CD14-positive monocyte (primary cell): Measurements from ENCODE around the gene RPL36A. TPM values are rescaled to one million over a fixed set of nuclear protein-coding genes. Genes with fewer than 3 reads are reported as not detected.

Source experiments
- DNase-seq, 3 donors: peaks; one replicate each; pipeline ENCODE4 v3.0.0-alpha.2; 2011 to 2022
- H2AFZ ChIP-seq: 2 replicates; pipeline ENCODE4 v1.6.0; 2012; ENCODE audit warnings: mild to moderate bottlenecking, low read depth, low read length, inconsistent platforms; ENCODE audit not compliant: insufficient read depth, poor library complexity, severe bottlenecking
- H3K27ac ChIP-seq, 2 donors: 1 replicate in 1 of 2; 2 replicates in 1 of 2; pipeline ENCODE4 v1.5.1; 2012 to 2013; ENCODE audit warnings: low read length in 2 of 2, control low read depth in 1 of 2, inconsistent platforms in 1 of 2, low read depth in 1 of 2, mild to moderate bottlenecking in 1 of 2
- H3K27me3 ChIP-seq, 2 donors: one replicate each; pipeline versions ENCODE4 v1.6.0 to v1.6.1; 2011 to 2013; ENCODE audit warnings: low read length in 2 of 2; ENCODE audit not compliant: control insufficient read depth in 2 of 2, insufficient read depth in 2 of 2
- H3K36me3 ChIP-seq, 2 donors: replicated peaks in 1 of 2; 1 replicate in 1 of 2; 2 replicates in 1 of 2; pipeline versions ENCODE4 v1.5.1 to v1.6.1; 2012 to 2013; ENCODE audit warnings: low read length in 2 of 2, control low read depth in 1 of 2, inconsistent platforms in 1 of 2, mild to moderate bottlenecking in 1 of 2; ENCODE audit not compliant: insufficient read depth in 2 of 2, control insufficient read depth in 1 of 2
- H3K4me1 ChIP-seq, 2 donors: 1 replicate in 1 of 2; 2 replicates in 1 of 2; pipeline versions ENCODE4 v1.5.1 to v1.6.1; 2012 to 2013; ENCODE audit warnings: low read length in 2 of 2, control low read depth in 1 of 2, inconsistent platforms in 1 of 2, mild to moderate bottlenecking in 1 of 2, moderate library complexity in 1 of 2; ENCODE audit not compliant: insufficient read depth in 2 of 2, control insufficient read depth in 1 of 2
- H3K4me2 ChIP-seq: replicated peaks from 2 replicates; pipeline ENCODE3; 2012; ENCODE audit warnings: low read length, moderate library complexity, mild to moderate bottlenecking; ENCODE audit not compliant: poor library complexity, severe bottlenecking; ENCODE audit errors: extremely low read depth
- H3K4me3 ChIP-seq, 3 experiments: fragments of 200-600 bp in 1 of 3; sonication (generic) in 1 of 3; replicated peaks in 1 of 3; 1 replicate in 2 of 3; 2 replicates in 1 of 3; pipeline ENCODE4 v1.5.1; 2011 to 2013; ENCODE audit warnings: low read length in 3 of 3, mild to moderate bottlenecking in 3 of 3, control low read depth in 2 of 3, low read depth in 2 of 3, inconsistent platforms in 1 of 3, moderate library complexity in 1 of 3
- H3K79me2 ChIP-seq: 2 replicates; pipeline ENCODE4 v1.6.0; 2012; ENCODE audit warnings: mild to moderate bottlenecking, control low read depth, inconsistent platforms, low read length, moderate library complexity; ENCODE audit not compliant: insufficient read depth
- H3K9ac ChIP-seq: 2 replicates; pipeline ENCODE4 v1.6.0; 2017; ENCODE audit warnings: low read length, mild to moderate bottlenecking; ENCODE audit not compliant: insufficient read depth, poor library complexity, severe bottlenecking
- H3K9me3 ChIP-seq, 2 donors: replicated peaks in 1 of 2; 1 replicate in 1 of 2; 2 replicates in 1 of 2; pipeline versions ENCODE4 v1.5.1 to v1.6.1; 2012 to 2013; ENCODE audit warnings: low read length in 2 of 2, control low read depth in 1 of 2; ENCODE audit not compliant: control insufficient read depth in 1 of 2, insufficient read depth in 1 of 2
- H4K20me1 ChIP-seq: 2 replicates; pipeline ENCODE4 v1.6.0; 2012; ENCODE audit warnings: mild to moderate bottlenecking, low read length, control low read depth, moderate library complexity; ENCODE audit not compliant: insufficient read depth
- H3K27ac Mint-ChIP-seq, 7 donors: one replicate each; pipeline ENCODE4 v1.8.0; 2020; ENCODE audit warnings: mild to moderate bottlenecking in 7 of 7, mixed read lengths in 7 of 7, moderate library complexity in 6 of 7, inconsistent platforms in 2 of 7
- H3K27me3 Mint-ChIP-seq, 3 donors: one replicate each; pipeline ENCODE4 v1.8.0; 2021 to 2022; ENCODE audit warnings: low read depth in 3 of 3, mild to moderate bottlenecking in 3 of 3, mixed read lengths in 3 of 3, moderate library complexity in 3 of 3, inconsistent platforms in 1 of 3
- H3K36me3 Mint-ChIP-seq, 2 donors: one replicate each; pipeline ENCODE4 v1.8.0; 2020; ENCODE audit warnings: mixed read lengths in 2 of 2, inconsistent platforms in 1 of 2, mild to moderate bottlenecking in 1 of 2
- H3K4me1 Mint-ChIP-seq: one replicate; pipeline ENCODE4 v1.8.0; 2020; ENCODE audit warnings: mild to moderate bottlenecking, mixed read lengths
- H3K4me3 Mint-ChIP-seq, 2 donors: one replicate each; pipeline ENCODE4 v1.8.0; 2020; ENCODE audit warnings: mild to moderate bottlenecking in 2 of 2, mixed read lengths in 2 of 2, moderate library complexity in 1 of 2
- H3K9me3 Mint-ChIP-seq, 7 donors: one replicate each; pipeline ENCODE4 v1.8.0; 2020 to 2022; ENCODE audit warnings: mixed read lengths in 7 of 7, mild to moderate bottlenecking in 6 of 7, moderate library complexity in 6 of 7, inconsistent platforms in 2 of 7
- CTCF ChIP-seq: fragments of 200-600 bp; IDR thresholded peaks from one replicate; pipeline ENCODE4 v1.8.0; 2022; ENCODE audit warnings: antibody characterized with exemption, mild to moderate bottlenecking
- WGBS: methylation state at CpG from one replicate; pipeline ENCODE4 v1.1.5; 2013; ENCODE audit warnings: missing lambda C conversion rate; ENCODE audit not compliant: insufficient coverage; 5-methylcytosine and 5-hydroxymethylcytosine counted together
- intact Hi-C, 2 donors: fragments of 100-400 bp; cut with micrococcal nuclease; formaldehyde crosslinking; loops; one replicate each; pipeline versions ENCODE4 v1.15.0 to v1.15.1; 2023
- polyA plus RNA-seq, 3 donors: library from polyadenylated mRNA; depleted of rRNA in 1 of 3; unstranded in 2 of 3; stranded (reverse) in 1 of 3; fragments of 300-500 nt in 2 of 3; fragments of >200 nt in 1 of 3; fragmentation: Illumina TruSeq in 2 of 3; gene quantifications; 1 replicate in 2 of 3; 2 replicates in 1 of 3; pipeline ENCODE4 v1.2.3, GENCODE V29; 2012 to 2021

The RPL36A gene
- polyA plus RNA-seq, 3 donors = 833 to 2,390 (median 875) TPM

DNA sequence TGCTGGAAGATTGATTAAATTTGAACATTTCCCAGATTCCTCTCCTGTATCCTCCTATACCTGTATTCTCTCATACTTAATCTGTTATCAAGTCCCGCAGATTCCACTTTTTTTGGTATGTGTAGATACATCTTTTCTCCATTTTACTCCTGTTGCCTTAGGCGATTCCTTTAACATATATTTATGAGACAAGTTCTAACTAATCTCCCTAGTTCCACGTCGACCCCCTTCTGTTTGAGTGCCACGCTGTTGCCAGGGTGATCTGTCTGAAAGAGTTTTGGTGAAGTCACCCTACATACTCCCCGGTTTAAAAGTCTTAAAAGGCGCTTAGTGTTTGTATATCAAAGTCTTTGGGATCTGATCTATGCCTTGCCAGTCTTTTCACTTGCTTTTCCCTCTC, 19.6 kb downstream of the RPL36A start:
- Histone ChIP-seq H3K4me3 (no peak overlapping the region), H3K27ac (no peak overlapping the region), H3K9me3 (no peaks in the 10 kb centered on the region), H3K4me2 (peak overlapping the region; percentile 11), H3K4me1 (peaks cover 29 to 41% of the 10 kb centered on the region in 2 donors), H2AFZ (no peak overlapping the region), H3K9ac (no peak overlapping the region), H3K79me2 (peaks cover 69% of the 10 kb centered on the region), H4K20me1 (no peaks in the 10 kb centered on the region), H3K27me3 (no peaks in the 10 kb centered on the region), H3K36me3 (peaks cover 8 to 18% of the 10 kb centered on the region in 2 donors)
- Mint-ChIP-seq H3K36me3 (peaks cover 20 to 21% of the 10 kb centered on the region in 2 donors), H3K27ac (peak overlapping the region in 5 of 7 donors; percentile 26 to 84 (median 40)), H3K9me3 (peaks cover 0 to 11% (median 3%) of the 10 kb centered on the region in 7 donors), H3K4me3 (no peak overlapping the region), H3K27me3 (no peaks in the 10 kb centered on the region), H3K4me1 (peaks cover 32% of the 10 kb centered on the region)
- TF ChIP-seq CTCF = no peak
- DNase-seq = no peak
- no CpG with 5 or more reads among the region's 7 CpGs for WGBS
- intact Hi-C loops = no loop called here

- Histone ChIP-seq H2AFZ (no peak overlapping the region), H3K9me3 (no peaks in the 10 kb centered on the region), H3K79me2 (peaks cover 53% of the 10 kb centered on the region), H3K27ac (peak overlapping the region; percentile 47 to 55), H3K27me3 (no peaks in the 10 kb centered on the region), H3K9ac (no peak overlapping the region), H4K20me1 (no peaks in the 10 kb centered on the region), H3K36me3 (peaks cover 8 to 18% of the 10 kb centered on the region in 2 donors), H3K4me1 (peaks cover 23 to 30% of the 10 kb centered on the region in 2 donors), H3K4me2 (no peak overlapping the region), H3K4me3 (no peak overlapping the region)
- Mint-ChIP-seq H3K9me3 (peaks cover 0 to 10% (median 3%) of the 10 kb centered on the region in 7 donors), H3K4me1 (peaks cover 31% of the 10 kb centered on the region), H3K4me3 (no peak overlapping the region), H3K27me3 (no peaks in the 10 kb centered on the region), H3K36me3 (peaks cover 20 to 21% of the 10 kb centered on the region in 2 donors), H3K27ac (peak overlapping the region in 6 of 7 donors; percentile 68 to 82 (median 78))
- WGBS = 0% methylated on average over 1 of the region's 10 CpGs
- peak; percentile 10 to 39 (median 17) for DNase-seq
- TF ChIP-seq CTCF = no peak
- intact Hi-C loops = no loop called here
These were observed 21.2 kb downstream of the RPL36A start for GRCh38 chrX:101411984-101412383.
